ENCODE results near the gene MCM5. TPM values are rescaled to one million over a fixed set of nuclear protein-coding genes. Genes with fewer than 3 reads are reported as not detected.
A peak's percentile ranks its signal among the peaks of the same experiment; 100 is the strongest.
"Not testable (repeated sequence)": the region's sequence is repeated elsewhere in the genome, so short reads cannot be mapped to it uniquely, and the experiment has no call there.

MCM5 gene
- total RNA-seq, 1 donor from 2014 or later, result 10.8 TPM

DNA sequence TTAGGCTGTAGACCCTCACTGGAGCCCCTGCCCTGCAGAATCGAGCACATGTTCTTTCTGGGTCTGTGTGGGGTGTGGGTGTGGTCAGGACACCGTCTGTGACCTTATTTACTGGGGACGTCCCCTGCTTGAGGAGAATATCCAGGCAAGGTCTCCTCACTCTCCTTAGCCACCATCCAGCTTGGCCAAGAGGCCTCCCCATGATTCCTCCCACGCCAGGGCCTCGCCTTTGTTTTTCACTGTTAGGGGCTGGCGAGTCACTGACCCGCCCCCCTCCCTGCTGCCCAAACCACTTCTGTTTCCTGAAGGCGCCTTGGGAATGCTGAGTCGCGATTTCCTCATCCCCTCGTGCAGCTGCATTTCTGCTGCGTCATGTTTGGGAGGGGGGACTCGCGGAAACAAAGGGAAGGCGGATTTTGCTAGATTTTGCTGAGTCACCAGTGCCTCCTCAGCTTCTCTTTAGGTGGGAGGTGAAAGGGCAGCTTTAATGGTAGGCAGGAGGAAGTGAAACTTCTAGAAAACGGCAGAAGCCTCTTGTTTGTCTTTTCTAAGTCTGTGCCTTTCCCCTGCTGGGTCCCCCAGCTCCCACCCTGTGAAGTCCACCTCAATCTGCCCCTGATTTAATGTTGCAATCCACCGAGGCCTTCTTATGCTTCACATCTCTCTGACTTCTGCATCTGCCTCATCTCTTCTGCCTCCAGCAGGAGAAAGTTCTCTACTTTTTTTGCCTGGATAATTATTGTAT, 23.0 kb upstream of the MCM5 start:
- ATAC-seq, result peak; percentile 55
- intact Hi-C loops (cut with micrococcal nuclease), result no loop called here
- peak; percentile 88 for DNase-seq

DNA sequence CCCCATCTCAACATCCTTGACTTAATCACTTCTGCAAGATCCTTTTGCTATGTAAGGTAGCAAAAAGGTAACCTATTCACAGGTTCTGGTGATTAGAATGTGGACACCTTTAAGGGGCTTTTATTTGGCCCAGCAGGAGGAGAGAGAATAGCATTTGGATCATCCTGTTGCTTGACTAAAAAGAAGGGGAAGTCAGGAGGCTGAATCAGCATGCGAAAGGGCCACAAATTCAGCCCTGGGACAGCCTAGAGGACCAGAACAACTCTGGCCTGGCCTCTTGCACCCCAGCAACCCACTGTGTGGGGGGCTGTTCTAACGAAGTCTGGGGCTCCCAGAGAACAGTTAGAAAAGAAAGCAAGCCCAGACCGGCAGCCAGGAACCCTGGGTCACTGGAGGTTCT, 22.2 kb upstream of the MCM5 start:
- ATAC-seq (no peak), DNase-seq (no peak)
- intact Hi-C loops (cut with micrococcal nuclease), result no loop called here

GRCh38 chr22:35378621-35379020, 21.3 kb upstream of the MCM5 start:
- ATAC-seq (no peak), DNase-seq (no peak)
- intact Hi-C loops (cut with micrococcal nuclease), result no loop called here

GRCh38 chr22:35379146-35379993, 20.6 kb upstream of the MCM5 start:
- intact Hi-C loops (cut with micrococcal nuclease), result no loop called here
- DNase-seq, result no peak
- no peak for ATAC-seq

DNA sequence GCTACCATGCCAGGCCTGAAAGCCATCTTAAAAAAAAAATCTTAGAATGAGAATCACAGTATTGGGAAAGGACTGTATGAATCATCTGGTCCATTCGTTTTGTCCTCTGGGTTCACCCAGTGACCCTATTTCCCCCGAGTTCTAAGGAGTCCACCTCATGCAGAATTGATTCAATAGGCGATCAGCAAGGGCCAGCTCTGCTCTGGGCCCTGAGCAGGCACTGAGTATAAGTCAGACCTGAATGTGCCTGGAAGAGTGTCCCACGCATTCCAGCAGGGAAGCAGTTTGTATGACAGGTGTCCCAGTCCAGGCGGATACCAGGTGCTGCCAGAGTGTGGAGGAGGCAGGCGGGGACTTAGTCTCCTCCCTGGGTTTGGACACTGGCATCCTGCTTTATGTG, 19.9 kb upstream of the MCM5 start:
- no peak for ATAC-seq
- DNase-seq, result no peak
- intact Hi-C loops (cut with micrococcal nuclease), result no loop called here

DNA sequence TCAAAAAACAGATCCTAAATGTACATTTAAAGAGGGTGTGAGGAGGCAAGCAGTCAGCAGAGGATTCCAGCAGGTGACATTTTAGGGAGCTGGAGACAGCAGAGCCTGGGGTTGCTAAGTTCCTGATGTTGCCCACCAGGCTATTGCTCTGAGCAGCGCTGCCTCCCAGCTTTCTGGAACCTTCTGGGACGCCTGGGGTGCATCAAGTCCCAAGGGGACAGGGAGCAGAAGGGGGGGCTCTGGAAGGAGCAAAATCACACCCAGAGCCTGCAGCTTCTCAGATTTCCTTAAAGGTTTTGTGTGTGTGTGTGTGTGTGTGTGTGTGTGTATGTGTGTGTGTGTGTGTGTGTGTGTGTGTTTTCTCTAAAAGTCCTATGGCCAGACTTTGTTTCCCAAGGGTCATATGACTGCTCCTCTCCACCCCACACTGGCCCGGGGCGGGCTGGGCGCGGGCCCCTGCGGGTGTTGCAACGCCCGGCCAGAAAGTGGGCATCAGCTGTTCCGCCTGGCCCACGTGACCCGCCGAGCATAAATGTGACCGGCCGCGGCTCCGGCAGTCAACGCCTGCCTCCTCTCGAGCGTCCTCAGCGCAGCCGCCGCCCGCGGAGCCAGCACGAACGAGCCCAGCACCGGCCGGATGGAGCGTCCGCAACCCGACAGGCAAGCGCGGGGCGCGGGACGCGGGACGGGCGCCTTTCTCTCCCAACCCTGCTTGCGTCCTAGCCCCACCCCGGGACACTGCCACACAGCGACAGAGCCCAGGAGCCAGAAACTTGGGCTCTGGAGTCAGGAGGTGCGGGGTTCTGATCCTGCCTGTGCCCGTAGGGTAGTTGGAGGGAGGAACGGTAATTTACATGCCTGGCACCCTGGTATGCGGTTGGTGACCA, 19.2 kb upstream of the MCM5 start, which contains the start of gene HMOX1:
TSS of gene HMOX1 (plus strand) at position 560 of the 887 bp plus-strand sequence. CDS start at position 638, 78 bp downstream.
- intact Hi-C loops (cut with micrococcal nuclease), result no loop called here
- DNase-seq (peak; percentile 95), ATAC-seq (peak; percentile 92)

- DNase-seq (no peak), ATAC-seq (peak; percentile 3)
- intact Hi-C loops (cut with micrococcal nuclease), result no loop called here
Observed at GRCh38 chr22:35381424-35382009, 18.4 kb upstream of the MCM5 start.

GRCh38 chr22:35383679-35384071, 16.3 kb upstream of the MCM5 start:
- DNase-seq (no peak), ATAC-seq (no peak)

GRCh38 chr22:35384527-35384926, 15.4 kb upstream of the MCM5 start:
- ATAC-seq (no peak), DNase-seq (no peak)
- intact Hi-C loops (cut with micrococcal nuclease), result no loop called here

More at GRCh38 chr22:35383679-35384071, 16.3 kb upstream of the MCM5 start:
- intact Hi-C loops (cut with micrococcal nuclease), result no loop called here

- DNase-seq (no peak), ATAC-seq (no peak)
- intact Hi-C loops (cut with micrococcal nuclease), result no loop called here
Observed at GRCh38 chr22:35384975-35385588, 14.9 kb upstream of the MCM5 start.

DNA sequence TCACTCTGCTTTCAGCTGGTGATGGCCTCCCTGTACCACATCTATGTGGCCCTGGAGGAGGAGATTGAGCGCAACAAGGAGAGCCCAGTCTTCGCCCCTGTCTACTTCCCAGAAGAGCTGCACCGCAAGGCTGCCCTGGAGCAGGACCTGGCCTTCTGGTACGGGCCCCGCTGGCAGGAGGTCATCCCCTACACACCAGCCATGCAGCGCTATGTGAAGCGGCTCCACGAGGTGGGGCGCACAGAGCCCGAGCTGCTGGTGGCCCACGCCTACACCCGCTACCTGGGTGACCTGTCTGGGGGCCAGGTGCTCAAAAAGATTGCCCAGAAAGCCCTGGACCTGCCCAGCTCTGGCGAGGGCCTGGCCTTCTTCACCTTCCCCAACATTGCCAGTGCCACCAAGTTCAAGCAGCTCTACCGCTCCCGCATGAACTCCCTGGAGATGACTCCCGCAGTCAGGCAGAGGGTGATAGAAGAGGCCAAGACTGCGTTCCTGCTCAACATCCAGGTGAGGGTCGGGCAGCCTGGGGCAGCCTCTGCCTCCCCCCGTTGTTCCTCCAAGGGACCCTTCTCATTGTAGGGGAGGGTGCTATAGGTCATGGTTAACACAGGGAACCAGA, 13.2 kb upstream of the MCM5 start:
- ATAC-seq (no peak), DNase-seq (no peak)
- intact Hi-C loops (cut with micrococcal nuclease), result no loop called here

- ATAC-seq (no peak), DNase-seq (no peak)
- intact Hi-C loops (cut with micrococcal nuclease), result no loop called here
Observed at GRCh38 chr22:35390933-35391332, 9.0 kb upstream of the MCM5 start.

- intact Hi-C loops (cut with micrococcal nuclease), result no loop called here
- no peak for DNase-seq
- ATAC-seq, result no peak
Observed at GRCh38 chr22:35392357-35392756, 7.6 kb upstream of the MCM5 start.

- intact Hi-C loops (cut with micrococcal nuclease), result no loop called here
- no peak for ATAC-seq
- DNase-seq, result no peak
Observed at GRCh38 chr22:35393116-35394010, 6.6 kb upstream of the MCM5 start.

GRCh38 chr22:35394011-35394312, 6.0 kb upstream of the MCM5 start:
- intact Hi-C loops (cut with micrococcal nuclease), result no loop called here
- ATAC-seq (no peak), DNase-seq (no peak)

DNA sequence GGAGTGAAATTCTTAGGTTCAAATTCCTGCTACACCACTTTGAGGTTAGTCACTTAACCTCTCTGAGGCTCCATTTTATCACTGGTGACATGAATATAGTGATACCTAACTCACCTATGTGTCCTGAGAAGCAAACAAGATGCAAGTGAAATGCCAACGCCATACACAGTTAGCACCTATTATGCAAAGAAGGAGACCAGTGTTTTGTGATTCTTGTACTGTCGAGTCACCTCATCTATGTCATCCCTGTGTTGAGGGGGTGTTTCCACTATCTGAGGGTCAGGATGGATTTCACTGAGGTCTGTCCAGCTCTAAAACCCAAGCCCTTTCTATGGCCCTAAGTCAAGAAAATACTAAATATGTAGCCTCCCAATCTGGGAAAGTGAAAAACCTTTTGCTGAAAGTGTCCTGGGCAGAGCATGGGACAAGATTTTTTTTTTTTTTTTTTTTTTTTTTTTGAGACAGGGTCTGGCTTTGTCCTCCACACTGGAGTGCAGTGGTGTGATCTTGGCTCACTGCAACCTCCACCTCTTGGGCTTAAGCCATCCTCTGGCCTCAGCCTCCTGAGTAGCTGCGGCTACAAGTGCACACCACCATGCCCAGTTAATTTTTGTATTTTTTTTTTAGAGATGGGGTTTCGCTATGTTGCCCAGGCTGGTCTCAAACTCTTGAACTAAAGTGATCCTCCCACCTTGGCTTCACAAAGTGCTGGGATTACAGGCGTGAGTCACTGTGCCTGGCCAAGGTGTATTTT, 5.0 kb upstream of the MCM5 start:
- DNase-seq (no peak), ATAC-seq (no peak)
- intact Hi-C loops (cut with micrococcal nuclease), result no loop called here

GRCh38 chr22:35396622-35397021, 3.3 kb upstream of the MCM5 start:
- intact Hi-C loops (cut with micrococcal nuclease); ATAC-seq: not testable (repeated sequence)

More at GRCh38 chr22:35396622-35397021, 3.3 kb upstream of the MCM5 start:
- not testable (repeated sequence) for DNase-seq

All from left ventricle myocardium superior (tissue), 1 donor.